ENCODE results near the gene BIVM. TPM values are rescaled to one million over a fixed set of nuclear protein-coding genes. Genes with fewer than 3 reads are reported as not detected.

Gene BIVM
- total and polyA plus RNA-seq, 8 donors: 8.2 to 14.1 (median 11.2) TPM

DNA sequence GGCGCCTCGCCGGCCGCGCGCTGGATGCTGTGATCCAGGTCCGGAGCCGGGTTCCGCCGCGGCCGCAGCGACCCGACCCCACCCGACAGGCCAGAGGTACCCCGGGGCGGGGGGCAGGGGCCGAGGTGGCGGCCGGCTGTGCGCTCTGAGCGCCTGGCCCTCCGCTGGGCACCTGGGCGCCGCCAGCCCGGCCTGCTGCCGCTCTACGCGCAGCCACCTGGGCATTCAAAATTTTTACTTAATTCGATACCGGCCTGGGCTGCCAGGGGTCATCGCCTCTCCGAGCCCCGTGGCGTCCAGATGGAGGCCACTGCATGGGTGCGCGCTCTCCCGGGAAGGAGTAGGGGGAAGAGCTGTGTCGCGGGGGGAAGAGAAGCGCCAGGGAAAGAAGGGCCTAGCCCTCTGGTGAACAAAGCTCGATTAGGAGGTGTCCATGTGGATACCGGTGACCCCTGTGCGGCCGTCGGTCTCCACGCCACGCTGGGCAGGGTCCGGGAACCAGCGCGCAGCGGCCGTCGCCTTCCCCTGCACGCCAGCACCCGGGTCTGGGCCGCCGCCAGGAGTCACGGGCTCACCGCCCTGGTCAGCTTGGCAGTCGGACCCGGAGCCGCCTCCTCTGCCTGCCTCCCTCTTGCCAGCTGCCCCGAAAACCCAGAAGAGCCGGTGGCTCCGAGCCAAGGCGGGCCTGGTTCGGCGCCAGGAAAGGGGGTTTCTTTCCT, 666 bp downstream of the BIVM start:
- Histone ChIP-seq H3K9me3 (no peaks in the 10 kb centered on the region), H3K4me1 (peaks cover 0 to 9% (median 0%) of the 10 kb centered on the region in 3 donors), H3K27ac (peak overlapping the region; percentile 68 to 79 (median 74)), H3K36me3 (no peaks in the 10 kb centered on the region), H3K4me3 (peak overlapping the region; percentile 69 to 93 (median 88)), H3K27me3 (no peaks in the 10 kb centered on the region)
- TF ChIP-seq, protein P1, sequence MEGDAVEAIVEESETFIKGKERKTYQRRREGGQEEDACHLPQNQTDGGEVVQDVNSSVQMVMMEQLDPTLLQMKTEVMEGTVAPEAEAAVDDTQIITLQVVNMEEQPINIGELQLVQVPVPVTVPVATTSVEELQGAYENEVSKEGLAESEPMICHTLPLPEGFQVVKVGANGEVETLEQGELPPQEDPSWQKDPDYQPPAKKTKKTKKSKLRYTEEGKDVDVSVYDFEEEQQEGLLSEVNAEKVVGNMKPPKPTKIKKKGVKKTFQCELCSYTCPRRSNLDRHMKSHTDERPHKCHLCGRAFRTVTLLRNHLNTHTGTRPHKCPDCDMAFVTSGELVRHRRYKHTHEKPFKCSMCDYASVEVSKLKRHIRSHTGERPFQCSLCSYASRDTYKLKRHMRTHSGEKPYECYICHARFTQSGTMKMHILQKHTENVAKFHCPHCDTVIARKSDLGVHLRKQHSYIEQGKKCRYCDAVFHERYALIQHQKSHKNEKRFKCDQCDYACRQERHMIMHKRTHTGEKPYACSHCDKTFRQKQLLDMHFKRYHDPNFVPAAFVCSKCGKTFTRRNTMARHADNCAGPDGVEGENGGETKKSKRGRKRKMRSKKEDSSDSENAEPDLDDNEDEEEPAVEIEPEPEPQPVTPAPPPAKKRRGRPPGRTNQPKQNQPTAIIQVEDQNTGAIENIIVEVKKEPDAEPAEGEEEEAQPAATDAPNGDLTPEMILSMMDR (IDR thresholded peaks at IDR 0.05): no peak
- ATAC-seq (peak; percentile 45 to 55 (median 50)), DNase-seq (peak in 5 of 6 donors; percentile 13 to 84 (median 61)), FAIRE-seq (no peak)
- intact Hi-C loops (cut with DNase I): no loop called here
- 0% methylated on average over 59 to 69 of the region's 69 CpGs for WGBS, 2 donors

DNA sequence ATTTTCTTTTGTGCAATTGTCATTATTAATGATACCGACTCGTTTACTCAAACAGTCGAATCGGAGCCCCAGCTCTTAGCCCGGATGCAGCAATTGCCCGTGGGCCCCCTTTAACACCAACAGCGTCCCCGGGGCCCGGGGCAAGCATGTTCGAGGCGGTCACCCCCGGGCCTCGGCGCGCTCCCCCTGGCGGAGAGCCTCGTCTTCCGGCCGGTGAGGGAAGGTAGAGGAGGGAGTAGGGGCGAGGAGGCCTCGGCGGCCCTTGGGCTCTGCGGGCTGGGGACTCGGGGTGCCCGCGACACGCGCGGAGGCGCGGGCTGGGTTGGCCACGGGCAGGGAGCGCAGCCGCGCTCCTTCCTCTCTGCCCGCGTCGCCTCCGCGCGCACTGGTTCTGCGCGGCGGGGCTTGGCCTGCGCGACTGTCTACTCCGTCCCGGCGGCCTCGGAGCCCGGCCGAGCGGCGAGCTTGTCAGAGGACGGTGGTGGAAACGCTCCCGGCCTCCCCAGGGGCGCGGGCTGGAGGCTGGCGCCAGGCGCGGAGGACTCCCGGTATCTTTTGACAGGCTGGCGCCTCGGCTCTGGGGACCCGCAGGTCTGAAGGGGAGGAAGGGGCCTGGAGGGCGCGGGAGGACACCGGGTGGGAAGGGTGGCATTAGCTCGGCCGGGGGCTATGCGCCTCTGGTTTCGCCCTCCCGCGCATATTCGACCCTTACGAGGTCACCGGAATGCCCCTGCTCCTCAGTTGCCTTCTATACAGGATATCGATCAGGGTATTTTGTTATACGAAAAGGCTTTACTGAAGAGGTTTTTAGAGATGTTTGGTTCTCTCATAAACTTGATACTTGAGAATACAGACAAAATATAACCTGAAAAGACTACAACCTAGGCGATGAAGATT, 1.5 kb downstream of the BIVM start:
- peak overlapping the region; percentile 68 to 79 (median 74) for H3K27ac ChIP-seq

DNA sequence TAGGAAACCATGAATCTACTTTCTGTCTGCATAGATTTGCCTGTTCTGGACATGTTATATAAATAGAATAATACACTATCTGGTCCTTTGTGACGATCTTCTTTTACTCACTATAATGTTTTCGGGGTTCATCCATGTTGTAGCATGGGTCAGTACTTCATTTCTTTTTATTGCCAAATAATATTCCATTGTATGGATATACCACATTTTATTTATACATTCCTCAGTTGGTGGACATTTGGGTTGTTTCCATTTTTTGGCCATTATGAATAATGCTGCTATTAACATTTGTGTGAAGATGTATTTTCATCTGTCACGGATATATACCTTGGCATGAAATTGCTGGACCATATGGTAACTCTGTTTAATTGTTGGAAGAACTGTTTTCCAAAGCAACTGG, 6.8 kb downstream of the BIVM start:
- Histone ChIP-seq H3K27ac (no peak overlapping the region), H3K4me3 (no peak overlapping the region), H3K4me1 (peaks cover 0 to 4% (median 0%) of the 10 kb centered on the region in 3 donors), H3K36me3 (no peaks in the 10 kb centered on the region), H3K9me3 (no peaks in the 10 kb centered on the region), H3K27me3 (no peaks in the 10 kb centered on the region)
- TF ChIP-seq, protein P1 (IDR thresholded peaks at IDR 0.05): no peak
- DNase-seq: no peak
- intact Hi-C loops (cut with DNase I): no loop called here
- no peak for FAIRE-seq
- no peak for ATAC-seq
- 94 to 98% methylated on average over 3 of the region's 3 CpGs for WGBS, 2 donors

More for the DNA sequence above, 1.5 kb downstream of the BIVM start:
- peak; percentile 78 to 94 (median 86) for DNase-seq
- Histone ChIP-seq H3K9me3 (no peaks in the 10 kb centered on the region), H3K4me3 (peak overlapping the region; percentile 69 to 93 (median 88)), H3K36me3 (no peaks in the 10 kb centered on the region), H3K27me3 (no peaks in the 10 kb centered on the region), H3K4me1 (peaks cover 0 to 9% (median 0%) of the 10 kb centered on the region in 3 donors)
- ATAC-seq: peak; percentile 82 to 91 (median 84)
- FAIRE-seq: no peak
- TF ChIP-seq, protein P1 (IDR thresholded peaks at IDR 0.05): peak; percentile 60 to 74 (median 69)
- intact Hi-C loops (cut with DNase I): no loop called here
- WGBS, 2 donors: 1 to 2% methylated on average over 78 to 81 of the region's 81 CpGs

DNA sequence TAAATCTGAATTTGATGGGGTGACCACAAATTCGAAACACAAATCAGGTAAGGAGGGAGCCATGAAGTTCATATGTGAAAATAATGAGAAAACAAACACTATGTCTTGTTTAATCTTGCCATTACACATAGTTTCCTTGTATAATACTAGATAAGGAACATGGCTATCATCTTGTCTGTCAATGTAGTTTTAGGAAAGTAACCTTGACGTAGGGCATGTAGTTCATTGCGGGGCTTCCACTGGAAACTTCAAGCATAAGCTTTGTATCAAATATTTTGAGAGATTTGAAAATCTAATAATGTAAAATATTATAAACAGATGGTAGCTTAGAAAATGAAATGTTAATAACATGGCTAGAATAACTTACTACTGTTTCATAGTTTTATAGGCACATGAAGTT, 8.8 kb downstream of the BIVM start:
- ATAC-seq (no peak), DNase-seq (no peak), FAIRE-seq (no peak)
- Histone ChIP-seq H3K9me3 (no peaks in the 10 kb centered on the region), H3K27me3 (no peaks in the 10 kb centered on the region), H3K4me1 (no peaks in the 10 kb centered on the region), H3K4me3 (no peak overlapping the region), H3K36me3 (no peaks in the 10 kb centered on the region), H3K27ac (no peak overlapping the region)
- intact Hi-C loops (cut with DNase I): no loop called here
- 77 to 84% methylated on average over 3 of the region's 3 CpGs for WGBS, 2 donors
- TF ChIP-seq, protein P1 (IDR thresholded peaks at IDR 0.05): no peak
